ENCODE results near the gene TAF10.

- TF ChIP-seq, protein P1, sequence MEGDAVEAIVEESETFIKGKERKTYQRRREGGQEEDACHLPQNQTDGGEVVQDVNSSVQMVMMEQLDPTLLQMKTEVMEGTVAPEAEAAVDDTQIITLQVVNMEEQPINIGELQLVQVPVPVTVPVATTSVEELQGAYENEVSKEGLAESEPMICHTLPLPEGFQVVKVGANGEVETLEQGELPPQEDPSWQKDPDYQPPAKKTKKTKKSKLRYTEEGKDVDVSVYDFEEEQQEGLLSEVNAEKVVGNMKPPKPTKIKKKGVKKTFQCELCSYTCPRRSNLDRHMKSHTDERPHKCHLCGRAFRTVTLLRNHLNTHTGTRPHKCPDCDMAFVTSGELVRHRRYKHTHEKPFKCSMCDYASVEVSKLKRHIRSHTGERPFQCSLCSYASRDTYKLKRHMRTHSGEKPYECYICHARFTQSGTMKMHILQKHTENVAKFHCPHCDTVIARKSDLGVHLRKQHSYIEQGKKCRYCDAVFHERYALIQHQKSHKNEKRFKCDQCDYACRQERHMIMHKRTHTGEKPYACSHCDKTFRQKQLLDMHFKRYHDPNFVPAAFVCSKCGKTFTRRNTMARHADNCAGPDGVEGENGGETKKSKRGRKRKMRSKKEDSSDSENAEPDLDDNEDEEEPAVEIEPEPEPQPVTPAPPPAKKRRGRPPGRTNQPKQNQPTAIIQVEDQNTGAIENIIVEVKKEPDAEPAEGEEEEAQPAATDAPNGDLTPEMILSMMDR (IDR thresholded peaks at IDR 0.05): no peak
- no peak for TF ChIP-seq POLR2A (IDR thresholded peaks at IDR 0.05)
- TF ChIP-seq POLR2AphosphoS5 (IDR thresholded peaks at IDR 0.05): no peak
- no peak for TF ChIP-seq EP300 (IDR thresholded peaks at IDR 0.05; ENCODE audit: low read depth)
These were observed 25.3 kb downstream of the TAF10 start for GRCh38 chr11:6586434-6587359.

Measured in transverse colon (tissue), 4 donors.